OCI-LY3 (cell line): ENCODE data around the gene COQ7.

Experiments used
- CTCF ChIP-seq: fragments of 200-600, 300-600 bp; sonication (generic); IDR thresholded peaks from 2 replicates; pipeline ENCODE4 v1.5.1; 2014; ENCODE audit warnings: antibody characterized with exemption, low read length, low read depth
- EZH2phosphoT487 ChIP-seq: fragments of 200-600 bp; shearing (Covaris generic); IDR thresholded peaks from 2 replicates; pipeline ENCODE4 v1.6.1; 2018; ENCODE audit warnings: antibody characterized with exemption, mixed run types, low read depth

DNA sequence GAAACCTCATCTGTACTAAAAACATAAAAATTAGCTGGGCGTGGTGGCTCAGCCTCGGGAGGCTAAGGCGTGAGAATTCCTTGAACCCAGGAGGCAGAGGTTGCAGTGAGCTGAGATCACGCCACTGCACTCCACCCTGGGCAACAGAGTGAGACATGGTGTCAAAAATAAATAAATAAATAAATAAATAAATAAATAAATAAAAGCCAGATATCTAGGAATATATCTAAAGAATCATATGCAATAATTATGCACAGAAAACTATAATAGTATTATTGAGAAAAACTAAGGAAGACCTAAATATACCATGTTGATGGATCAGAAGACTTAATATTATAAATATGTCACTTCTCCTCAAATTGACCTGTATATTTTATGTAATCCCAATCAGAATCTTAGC lies 46.7 kb upstream of the COQ7 start:
- TF ChIP-seq CTCF (no peak), EZH2phosphoT487 (no peak)
